Activated CD8-positive, alpha-beta T cell treated with anti-CD3 and anti-CD28 coated beads, Interleukin-2, amount 10 ng/mL, durations not matched to agents 7 days and 5 days (primary cell): ENCODE measurements around the gene RNF149. TPM values are rescaled to one million over a fixed set of nuclear protein-coding genes. Genes with fewer than 3 reads are reported as not detected.
"Not testable (repeated sequence)": the region's sequence is repeated elsewhere in the genome, so short reads cannot be mapped to it uniquely, and the experiment has no call there.

Experiments used
- ATAC-seq: fragments of 150-1000 bp; cut with Tn5 transposase; one replicate; pipeline ENCODE4 v1.10.0; 2021; ENCODE audit warnings: moderate library complexity
- CTCF ChIA-PET: fragments of 350-600 bp; sonication (Branson Sonifier 250); formaldehyde crosslinking; loops from one replicate; lab custom pipeline; 2021; ENCODE audit warnings: antibody characterized with exemption; lab: Charles Lee
- POLR2A ChIA-PET: fragments of 350-600 bp; sonication (Branson Sonifier 250); formaldehyde crosslinking; loops from one replicate; lab custom pipeline; 2021; ENCODE audit warnings: antibody characterized with exemption; lab: Charles Lee
- DNase-seq: peaks from one replicate; pipeline ENCODE4 v3.0.0-alpha.2; 2020
- H3K27ac Mint-ChIP-seq: one replicate; pipeline ENCODE4 v1.8.0; 2021; ENCODE audit warnings: mild to moderate bottlenecking, mixed read lengths
- H3K27me3 Mint-ChIP-seq: one replicate; pipeline ENCODE4 v1.8.0; 2021; ENCODE audit warnings: low read depth, mixed read lengths
- H3K36me3 Mint-ChIP-seq: one replicate; pipeline ENCODE4 v1.8.0; 2021; ENCODE audit warnings: low read depth, mixed read lengths
- H3K4me1 Mint-ChIP-seq: one replicate; pipeline ENCODE4 v1.8.0; 2021; ENCODE audit warnings: low read depth, mixed read lengths
- H3K4me3 Mint-ChIP-seq: one replicate; pipeline ENCODE4 v1.8.0; 2021; ENCODE audit warnings: mild to moderate bottlenecking, mixed read lengths
- H3K9me3 Mint-ChIP-seq: one replicate; pipeline ENCODE4 v1.8.0; 2022; ENCODE audit warnings: mixed read lengths; ENCODE audit not compliant: insufficient read depth
- total RNA-seq, 2 experiments: library from RNA; stranded (reverse); gene quantifications; one replicate each; pipeline ENCODE4 v1.2.3, GENCODE V29; 2021

RNF149 gene, protein sequence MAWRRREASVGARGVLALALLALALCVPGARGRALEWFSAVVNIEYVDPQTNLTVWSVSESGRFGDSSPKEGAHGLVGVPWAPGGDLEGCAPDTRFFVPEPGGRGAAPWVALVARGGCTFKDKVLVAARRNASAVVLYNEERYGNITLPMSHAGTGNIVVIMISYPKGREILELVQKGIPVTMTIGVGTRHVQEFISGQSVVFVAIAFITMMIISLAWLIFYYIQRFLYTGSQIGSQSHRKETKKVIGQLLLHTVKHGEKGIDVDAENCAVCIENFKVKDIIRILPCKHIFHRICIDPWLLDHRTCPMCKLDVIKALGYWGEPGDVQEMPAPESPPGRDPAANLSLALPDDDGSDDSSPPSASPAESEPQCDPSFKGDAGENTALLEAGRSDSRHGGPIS
- total RNA-seq: 10 to 100 TPM; 64.2 to 71.5 TPM

DNA sequence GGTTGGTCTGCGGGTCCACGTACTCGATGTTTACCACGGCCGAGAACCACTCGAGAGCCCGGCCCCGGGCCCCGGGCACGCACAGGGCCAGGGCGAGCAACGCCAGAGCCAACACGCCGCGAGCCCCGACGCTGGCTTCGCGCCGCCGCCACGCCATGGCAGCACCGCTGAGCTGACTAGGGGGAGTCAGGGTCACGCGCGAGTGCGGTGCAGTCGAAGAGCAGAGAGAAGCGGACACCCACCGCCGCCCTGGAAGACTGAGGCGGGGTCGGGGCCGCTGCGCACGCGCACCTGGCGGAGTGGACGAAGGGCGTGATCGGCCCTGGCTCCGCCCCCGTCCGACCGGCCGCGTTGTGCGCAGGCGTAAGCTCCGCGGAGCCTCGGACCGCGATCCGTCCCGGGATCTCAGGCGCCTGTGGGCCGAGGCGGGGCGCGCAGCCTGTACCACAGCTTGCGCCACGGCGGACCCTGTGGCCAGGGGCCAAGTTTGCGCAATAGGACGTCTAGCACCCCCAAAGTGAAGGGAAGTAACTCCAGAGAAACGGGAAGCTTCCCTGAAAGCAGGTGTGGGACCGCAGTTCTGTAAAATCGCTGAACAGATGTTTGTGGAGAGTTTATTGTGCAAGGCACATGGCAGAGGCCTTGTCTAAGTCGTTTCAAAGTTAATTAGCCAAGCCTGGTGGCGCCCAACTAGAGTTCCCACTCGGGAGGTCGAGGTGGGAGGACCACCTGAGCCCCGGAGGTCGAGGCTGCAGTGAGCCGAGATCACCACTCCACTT is at the start of gene RNF149:
Gene RNF149 (minus strand): TSS at position 270 of the 779 bp plus-strand sequence. CDS start 113 bp downstream, at position 157.
- no peaks in the 10 kb centered on the region for H3K27me3 Mint-ChIP-seq
- no peaks in the 10 kb centered on the region for H3K9me3 Mint-ChIP-seq
- H3K36me3 Mint-ChIP-seq: peaks cover 37% of the 10 kb centered on the region
- H3K4me1 Mint-ChIP-seq: peaks cover 66% of the 10 kb centered on the region
- CTCF ChIA-PET: interaction anchor here (0.7 to 1.3 kb wide), 9 partner anchors 17 to 80 kb away, joined by 3 to 12 read pairs (median 3); no protein-coding TSS in a partner anchor
- DNase-seq (peak; percentile 92), ATAC-seq (peak; percentile 73)
- H3K27ac Mint-ChIP-seq: peak within 1 kb of the TSS; percentile 94
- peak within 1 kb of the TSS; percentile 93 for H3K4me3 Mint-ChIP-seq
- POLR2A ChIA-PET: interaction anchor here (0.6 to 1.8 kb wide), 12 partner anchors 10 to 1926 kb away, joined by 3 to 30 read pairs (median 5); partner anchors contain the start of gene MAP4K4

DNA sequence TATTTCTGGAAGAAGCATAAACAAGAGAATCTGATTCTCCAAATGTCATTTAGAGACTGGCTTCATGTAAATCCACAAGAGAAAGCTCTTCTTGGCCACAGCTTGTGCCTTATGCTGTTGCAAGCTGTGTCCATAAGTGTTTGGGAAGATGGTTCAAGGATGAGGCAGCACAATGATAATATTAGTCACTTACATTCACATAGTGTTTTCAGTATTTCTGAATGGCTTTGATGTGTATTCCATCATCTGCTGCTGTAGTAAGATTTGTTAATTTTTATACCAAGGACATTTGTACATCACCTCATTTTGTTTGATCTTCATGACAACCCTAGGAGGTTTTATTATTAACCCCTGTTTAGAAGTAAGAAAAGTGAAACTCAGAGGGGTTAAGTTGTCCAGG is 48.9 kb upstream of the RNF149 start:
- H3K27me3 Mint-ChIP-seq: peaks cover 6% of the 10 kb centered on the region
- peaks cover 24% of the 10 kb centered on the region for H3K4me1 Mint-ChIP-seq
- no peaks in the 10 kb centered on the region for H3K36me3 Mint-ChIP-seq
- ATAC-seq (no peak), DNase-seq (no peak)
- H3K27ac Mint-ChIP-seq: no peak overlapping the region
- H3K4me3 Mint-ChIP-seq: no peak overlapping the region
- no peaks in the 10 kb centered on the region for H3K9me3 Mint-ChIP-seq
- POLR2A ChIA-PET: no interaction called here
- CTCF ChIA-PET: interaction anchor here (0.9 to 2.5 kb wide), 3 partner anchors 15 to 30 kb away, joined by 3 to 24 read pairs (median 5); partner anchors contain the start of gene CREG2

DNA sequence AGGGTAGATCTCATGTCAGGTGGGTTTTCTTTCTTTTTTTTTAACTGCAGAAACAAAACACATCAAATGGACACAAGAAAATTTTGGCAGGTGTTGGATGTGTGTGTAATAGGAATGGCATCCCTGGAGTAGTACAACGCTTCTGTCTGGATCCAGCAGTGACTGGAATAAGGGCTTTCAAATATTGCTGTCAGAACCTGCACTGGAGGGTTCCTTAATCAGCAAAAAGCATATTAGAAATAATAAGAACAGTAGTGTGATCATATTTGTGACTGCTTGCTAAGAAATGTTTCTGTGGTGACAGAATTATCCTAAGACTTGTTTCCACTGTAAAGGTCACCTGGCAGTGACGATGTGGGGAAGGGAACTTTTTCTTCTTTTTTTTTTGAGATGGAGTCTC is 48.0 kb upstream of the RNF149 start:
- H3K9me3 Mint-ChIP-seq: no peaks in the 10 kb centered on the region
- ChIA-PET POLR2A (no interaction called here), CTCF (interaction anchor here (2.5 kb wide), 1 partner anchor 14 kb away, joined by 24 read pairs; no protein-coding TSS in a partner anchor)
- H3K36me3 Mint-ChIP-seq: no peaks in the 10 kb centered on the region
- H3K27ac Mint-ChIP-seq: no peak overlapping the region
- peaks cover 6% of the 10 kb centered on the region for H3K27me3 Mint-ChIP-seq
- peaks cover 15% of the 10 kb centered on the region for H3K4me1 Mint-ChIP-seq
- no peak for ATAC-seq
- DNase-seq: no peak
- H3K4me3 Mint-ChIP-seq: no peak overlapping the region

DNA sequence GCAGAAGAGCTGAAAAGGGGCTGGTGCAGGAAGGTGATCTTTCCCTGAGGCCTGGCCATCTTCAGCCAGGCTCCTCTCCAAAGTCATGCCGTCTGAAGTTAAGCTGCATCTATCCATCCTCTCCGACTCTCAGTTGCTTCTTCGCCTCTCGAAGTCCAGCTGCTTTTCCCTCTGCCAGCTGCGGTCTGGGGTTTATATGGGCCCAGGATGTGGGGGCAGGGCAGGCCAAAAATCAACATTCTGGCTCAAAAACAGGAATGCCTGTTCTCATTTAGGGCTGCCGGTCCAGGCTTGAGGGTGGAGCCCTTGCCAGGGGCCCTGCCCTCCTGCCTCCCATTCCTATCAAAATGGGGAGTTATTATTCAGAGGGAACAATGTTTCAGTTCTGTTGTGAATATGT is 47.6 kb upstream of the RNF149 start:
- ChIA-PET POLR2A (no interaction called here), CTCF (no interaction called here)
- Mint-ChIP-seq H3K4me1 (peaks cover 11% of the 10 kb centered on the region), H3K27ac (no peak overlapping the region), H3K27me3 (peaks cover 6% of the 10 kb centered on the region), H3K36me3 (no peaks in the 10 kb centered on the region), H3K4me3 (no peak overlapping the region), H3K9me3 (no peaks in the 10 kb centered on the region)
- ATAC-seq (no peak), DNase-seq (no peak)

DNA sequence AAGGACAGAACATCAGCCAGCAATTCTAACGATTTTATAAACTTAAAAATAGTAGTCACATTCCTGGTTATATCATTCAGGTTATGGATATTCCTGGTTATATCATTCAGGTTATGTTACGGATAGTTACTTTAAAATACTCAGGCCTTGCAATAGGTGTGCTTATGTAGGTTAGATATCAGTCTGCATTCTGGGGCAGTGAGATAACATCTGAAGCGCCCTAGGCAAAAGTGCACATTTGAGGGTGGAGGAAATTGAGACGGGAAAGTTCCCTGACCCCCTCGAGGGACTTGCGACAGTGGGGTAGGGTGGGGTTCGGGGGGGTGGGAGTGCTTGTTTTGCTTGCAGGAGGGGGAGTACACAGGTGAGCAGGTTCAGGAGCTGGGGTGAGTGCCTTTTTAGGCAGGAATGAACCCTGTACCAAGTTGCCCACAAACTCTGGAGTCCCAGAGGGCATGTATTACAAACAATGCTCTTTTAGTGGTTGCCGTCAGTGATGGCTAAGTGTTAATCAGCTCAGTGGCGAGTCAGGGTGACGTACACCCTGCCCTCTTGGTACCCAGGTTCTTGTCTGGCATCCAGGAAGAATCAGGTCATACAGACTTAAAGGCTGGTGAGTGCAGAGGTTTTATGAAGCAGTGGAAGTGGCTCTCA is 47.0 kb upstream of the RNF149 start:
- peaks cover 6% of the 10 kb centered on the region for H3K27me3 Mint-ChIP-seq
- H3K9me3 Mint-ChIP-seq: no peaks in the 10 kb centered on the region
- H3K36me3 Mint-ChIP-seq: no peaks in the 10 kb centered on the region
- ATAC-seq: no peak
- POLR2A ChIA-PET: no interaction called here
- H3K4me3 Mint-ChIP-seq: no peak overlapping the region
- no peak for DNase-seq
- CTCF ChIA-PET: interaction anchor here (1.7 kb wide), 1 partner anchor 13 kb away, joined by 7 read pairs; no protein-coding TSS in a partner anchor
- peaks cover 8% of the 10 kb centered on the region for H3K4me1 Mint-ChIP-seq
- H3K27ac Mint-ChIP-seq: no peak overlapping the region

DNA sequence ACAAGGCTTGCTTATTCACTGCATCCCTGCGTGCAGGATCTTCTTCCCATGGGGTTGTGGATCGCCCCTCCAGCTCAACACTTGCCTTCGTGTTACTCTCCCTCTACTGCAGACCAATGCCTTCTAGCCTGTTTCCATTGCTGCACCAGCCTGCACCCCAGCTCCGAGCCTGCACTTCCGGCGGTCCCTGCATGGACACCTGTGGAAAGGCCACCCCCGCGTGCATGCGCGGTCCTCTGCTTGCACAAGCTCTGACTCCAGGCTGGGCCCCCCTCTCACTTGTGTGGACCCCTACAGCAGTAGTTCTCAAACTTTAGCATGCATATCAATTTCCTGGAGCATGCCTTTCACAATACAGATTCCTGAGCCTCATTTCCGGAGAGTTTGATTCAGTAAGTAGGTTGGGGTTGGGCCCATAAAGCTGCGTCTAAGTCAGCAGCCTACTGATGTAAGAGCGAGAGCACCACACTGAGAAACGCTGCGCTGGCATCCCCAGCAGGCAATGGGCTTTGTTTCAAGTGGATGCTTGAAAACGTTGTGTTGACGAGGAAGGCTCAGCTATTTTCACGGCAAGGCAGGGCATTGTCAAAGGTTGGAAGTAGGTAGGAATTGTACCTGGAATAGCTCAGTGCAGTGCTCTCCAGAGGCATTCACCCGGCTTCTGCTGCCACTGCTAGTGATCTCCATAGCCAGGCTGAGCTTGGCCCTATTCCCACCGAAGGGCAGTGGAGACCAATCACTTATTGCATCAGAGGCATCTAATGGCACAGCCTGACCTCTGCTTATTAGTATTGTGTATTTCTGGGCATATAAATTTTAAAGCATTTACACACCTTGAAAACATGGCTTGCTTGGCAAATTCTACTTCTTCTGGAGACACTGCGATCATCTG is 46.2 kb upstream of the RNF149 start:
- ChIA-PET CTCF (interaction anchor here (1.7 kb wide), 1 partner anchor 13 kb away, joined by 7 read pairs; no protein-coding TSS in a partner anchor), POLR2A (interaction anchor here (0.7 kb wide), 1 partner anchor 204 kb away, joined by 3 read pairs; no protein-coding TSS in a partner anchor)
- H3K27ac Mint-ChIP-seq: no peak overlapping the region
- no peak for DNase-seq
- no peaks in the 10 kb centered on the region for H3K9me3 Mint-ChIP-seq
- H3K27me3 Mint-ChIP-seq: peaks cover 6% of the 10 kb centered on the region
- H3K36me3 Mint-ChIP-seq: no peaks in the 10 kb centered on the region
- H3K4me3 Mint-ChIP-seq: no peak overlapping the region
- no peaks in the 10 kb centered on the region for H3K4me1 Mint-ChIP-seq
- ATAC-seq: no peak

DNA sequence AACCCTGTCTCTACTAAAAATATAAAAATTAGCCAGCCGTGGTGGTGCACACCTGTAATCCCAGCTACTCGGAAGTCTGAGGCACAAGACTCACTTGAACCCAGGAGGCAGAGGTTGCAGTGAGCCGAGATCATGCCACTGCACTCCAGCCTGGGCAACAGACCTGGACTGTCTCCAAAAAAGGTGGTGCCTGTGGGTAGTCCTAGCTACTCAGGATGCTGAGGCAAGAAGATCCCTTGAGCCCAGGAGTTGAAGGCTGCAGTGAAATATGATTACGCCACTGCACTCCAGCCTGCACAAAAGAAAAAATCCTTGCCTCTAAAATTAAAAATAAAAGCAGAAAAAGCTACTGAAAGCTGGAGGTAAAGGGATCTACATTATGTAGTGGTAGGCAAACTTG is 44.1 kb upstream of the RNF149 start:
- H3K9me3 Mint-ChIP-seq, H3K4me1 Mint-ChIP-seq, POLR2A ChIA-PET, H3K27ac Mint-ChIP-seq, DNase-seq, H3K27me3 Mint-ChIP-seq, H3K4me3 Mint-ChIP-seq, ATAC-seq, H3K36me3 Mint-ChIP-seq: not testable (repeated sequence)
- CTCF ChIA-PET: interaction anchor here (1.2 kb wide), 1 partner anchor 10 kb away, joined by 5 read pairs; no protein-coding TSS in a partner anchor

DNA sequence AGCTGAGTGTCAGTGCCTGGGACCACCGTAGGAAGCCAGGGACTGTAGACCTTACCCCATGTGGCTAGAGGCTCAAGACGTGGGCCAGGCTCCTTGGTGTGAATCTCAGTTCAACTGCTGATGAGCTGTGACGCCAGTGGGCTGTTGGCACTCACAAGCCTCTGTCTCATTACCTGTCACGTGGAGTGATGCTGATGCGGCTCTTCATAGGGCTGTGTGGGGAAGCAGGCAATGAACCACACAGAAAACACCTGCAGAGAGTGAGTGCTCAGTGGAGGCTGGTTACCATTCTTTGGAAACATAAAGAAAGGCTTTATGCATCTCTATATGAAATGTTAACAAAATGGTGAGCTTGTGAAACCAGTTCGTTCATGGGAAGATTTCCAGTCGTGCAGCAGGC is 42.7 kb upstream of the RNF149 start:
- POLR2A ChIA-PET: no interaction called here
- no peak overlapping the region for H3K27ac Mint-ChIP-seq

DNA sequence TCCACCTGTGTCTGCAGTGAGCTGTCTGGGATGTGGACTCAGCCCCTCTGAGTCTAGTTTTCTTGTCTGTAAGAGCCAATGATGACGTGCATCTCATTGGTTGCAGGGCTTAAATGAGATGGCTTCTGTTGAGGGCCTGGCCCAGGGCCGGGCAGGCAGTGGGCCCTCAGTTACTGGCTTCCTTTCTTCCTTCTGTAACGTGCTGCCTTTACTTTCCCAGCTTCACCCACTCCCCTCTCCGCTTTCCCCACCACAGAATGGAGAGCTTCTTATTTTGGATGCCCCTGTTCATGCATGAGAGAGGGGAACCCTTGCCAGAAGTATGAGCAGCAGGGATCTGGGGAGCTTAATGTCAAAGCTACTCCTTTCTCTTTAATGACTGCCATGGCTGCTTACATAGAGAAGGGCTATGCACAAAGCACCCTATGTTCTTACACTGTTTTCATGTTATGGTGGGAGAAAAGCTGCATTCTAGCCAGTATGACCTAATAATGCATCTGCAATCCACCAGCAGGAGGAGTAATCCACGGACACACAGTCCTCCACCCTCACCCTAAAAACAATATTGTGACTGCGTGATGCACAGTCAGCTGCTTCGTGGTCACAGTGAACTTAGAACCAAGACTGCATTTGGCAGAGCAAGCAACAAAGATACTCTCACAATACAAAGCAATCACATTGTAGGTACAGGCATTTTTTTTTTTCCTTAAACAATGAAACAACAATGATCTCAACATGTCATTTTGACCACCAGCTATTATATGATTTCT is 41.6 kb upstream of the RNF149 start:
- H3K27ac Mint-ChIP-seq: no peak overlapping the region

More for the DNA sequence above, 42.7 kb upstream of the RNF149 start:
- H3K4me1 Mint-ChIP-seq: no peaks in the 10 kb centered on the region
- ATAC-seq (no peak), DNase-seq (no peak)
- no peaks in the 10 kb centered on the region for H3K36me3 Mint-ChIP-seq
- H3K27me3 Mint-ChIP-seq: peaks cover 2% of the 10 kb centered on the region
- CTCF ChIA-PET: interaction anchor here (2.5 to 2.8 kb wide), 2 partner anchors 9 to 23 kb away, joined by 6 to 16 read pairs; no protein-coding TSS in a partner anchor
- no peak overlapping the region for H3K4me3 Mint-ChIP-seq
- H3K9me3 Mint-ChIP-seq: no peaks in the 10 kb centered on the region

DNA sequence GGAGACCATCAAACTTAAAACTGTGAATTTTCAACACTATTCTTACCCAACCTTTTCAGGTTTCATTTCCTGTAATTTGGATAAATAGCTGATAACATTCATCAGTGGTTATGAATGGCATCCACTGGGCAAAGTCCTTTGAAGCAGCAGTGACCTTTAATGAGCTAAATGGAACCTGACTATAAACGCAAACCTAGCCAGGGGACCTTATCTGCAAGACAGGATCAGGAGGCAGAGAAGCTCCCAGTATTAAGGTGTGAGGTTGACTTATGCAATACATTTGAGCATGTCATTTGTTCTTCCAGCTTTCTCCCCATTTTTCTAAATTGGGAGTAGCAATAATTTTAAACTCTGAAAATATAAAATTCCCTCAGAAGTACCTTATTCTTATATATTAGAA is 40.4 kb upstream of the RNF149 start:
- ChIA-PET CTCF (interaction anchor here (1.1 to 3.3 kb wide), 5 partner anchors 13 to 125 kb away, joined by 3 to 27 read pairs (median 6); partner anchors contain the start of gene CREG2), POLR2A (interaction anchor here (0.8 to 1.6 kb wide), 2 partner anchors 10 to 40 kb away, joined by 3 read pairs; partner anchors contain the start of gene RNF149)
- DNase-seq: no peak
- Mint-ChIP-seq H3K4me3 (no peak overlapping the region), H3K27ac (no peak overlapping the region), H3K27me3 (peaks cover 6% of the 10 kb centered on the region), H3K4me1 (peaks cover 2% of the 10 kb centered on the region), H3K36me3 (no peaks in the 10 kb centered on the region), H3K9me3 (no peaks in the 10 kb centered on the region)
- ATAC-seq: no peak

More for the DNA sequence above, 41.6 kb upstream of the RNF149 start:
- no peaks in the 10 kb centered on the region for H3K9me3 Mint-ChIP-seq
- H3K36me3 Mint-ChIP-seq: no peaks in the 10 kb centered on the region
- H3K4me3 Mint-ChIP-seq: no peak overlapping the region
- CTCF ChIA-PET: interaction anchor here (0.9 to 3.3 kb wide), 10 partner anchors 8 to 496 kb away, joined by 3 to 27 read pairs (median 5); partner anchors contain the start of gene CREG2
- H3K4me1 Mint-ChIP-seq: no peaks in the 10 kb centered on the region
- DNase-seq (no peak), ATAC-seq (no peak)
- POLR2A ChIA-PET: interaction anchor here (1.6 kb wide), 1 partner anchor 41 kb away, joined by 3 read pairs; the partner anchor contains the start of gene RNF149
- peaks cover 2% of the 10 kb centered on the region for H3K27me3 Mint-ChIP-seq
